Ammon's horn (tissue), 1 donor: Measurements from ENCODE around the gene OTUD3.

Experiments
- DNase-seq: peaks from one replicate; pipeline ENCODE4 v3.0.0-alpha.2; 2016; ENCODE audit warnings: low spot score

Gene OTUD3

GRCh38 chr1:19954059-19954458 is 71.9 kb downstream of the OTUD3 start:
- DNase-seq, result no peak

GRCh38 chr1:19955534-19956170 is 73.5 kb downstream of the OTUD3 start:
- no peak for DNase-seq

GRCh38 chr1:19957779-19958178 is 75.6 kb downstream of the OTUD3 start:
- no peak for DNase-seq

DNA sequence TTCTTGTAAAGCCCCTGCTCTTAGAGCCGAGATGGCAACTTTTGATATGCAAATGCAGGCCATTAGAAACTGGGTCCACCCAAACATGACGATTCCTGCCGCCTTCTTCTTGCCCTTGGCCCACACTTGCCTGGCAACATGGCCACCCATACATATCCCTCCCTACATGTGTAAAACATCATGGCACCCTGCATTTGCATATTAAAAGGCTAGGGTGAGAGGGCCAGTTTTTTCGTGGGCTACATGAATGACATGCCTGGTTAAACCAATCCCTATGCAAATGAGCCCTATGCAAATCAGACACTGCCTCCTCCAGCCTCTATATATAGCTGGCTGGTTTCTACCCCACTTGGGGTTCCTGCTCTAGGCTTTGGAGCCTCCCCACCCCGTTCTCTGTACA is 78.4 kb downstream of the OTUD3 start:
- DNase-seq, result no peak
